ENCODE measurements around the gene MRPL34.

GRCh38 chr19:17327068-17327653 lies 21.5 kb downstream of the MRPL34 start:
- TF ChIP-seq, protein P1, sequence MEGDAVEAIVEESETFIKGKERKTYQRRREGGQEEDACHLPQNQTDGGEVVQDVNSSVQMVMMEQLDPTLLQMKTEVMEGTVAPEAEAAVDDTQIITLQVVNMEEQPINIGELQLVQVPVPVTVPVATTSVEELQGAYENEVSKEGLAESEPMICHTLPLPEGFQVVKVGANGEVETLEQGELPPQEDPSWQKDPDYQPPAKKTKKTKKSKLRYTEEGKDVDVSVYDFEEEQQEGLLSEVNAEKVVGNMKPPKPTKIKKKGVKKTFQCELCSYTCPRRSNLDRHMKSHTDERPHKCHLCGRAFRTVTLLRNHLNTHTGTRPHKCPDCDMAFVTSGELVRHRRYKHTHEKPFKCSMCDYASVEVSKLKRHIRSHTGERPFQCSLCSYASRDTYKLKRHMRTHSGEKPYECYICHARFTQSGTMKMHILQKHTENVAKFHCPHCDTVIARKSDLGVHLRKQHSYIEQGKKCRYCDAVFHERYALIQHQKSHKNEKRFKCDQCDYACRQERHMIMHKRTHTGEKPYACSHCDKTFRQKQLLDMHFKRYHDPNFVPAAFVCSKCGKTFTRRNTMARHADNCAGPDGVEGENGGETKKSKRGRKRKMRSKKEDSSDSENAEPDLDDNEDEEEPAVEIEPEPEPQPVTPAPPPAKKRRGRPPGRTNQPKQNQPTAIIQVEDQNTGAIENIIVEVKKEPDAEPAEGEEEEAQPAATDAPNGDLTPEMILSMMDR (IDR thresholded peaks at IDR 0.05), result no peak
- TF ChIP-seq POLR2AphosphoS5 (IDR thresholded peaks at IDR 0.05) (no peak), EP300 (IDR thresholded peaks at IDR 0.05) (no peak), POLR2A (IDR thresholded peaks at IDR 0.05; ENCODE audit: low read depth) (no peak)
